Uterus (tissue), 2 donors: ENCODE results near the gene CRHR2.

ENCODE experiments used
- POLR2A ChIP-seq, 2 donors: fragments of 450-650 bp; IDR thresholded peaks; one replicate each; pipeline ENCODE4 v1.6.1; 2016; ENCODE audit warnings: antibody characterized with exemption in 2 of 2, mild to moderate bottlenecking in 1 of 2, moderate library complexity in 1 of 2
- TF ChIP-seq, protein P1 (sequence below), 4 experiments: fragments of 200-600 bp in 2 of 4; fragments of 450-650 bp in 2 of 4; sonication (generic) in 2 of 4; IDR thresholded peaks; one replicate each; pipeline ENCODE4 v1.5.1; 2016 to 2019; ENCODE audit warnings: antibody characterized with exemption in 4 of 4, mild to moderate bottlenecking in 2 of 4, moderate library complexity in 1 of 4

DNA sequence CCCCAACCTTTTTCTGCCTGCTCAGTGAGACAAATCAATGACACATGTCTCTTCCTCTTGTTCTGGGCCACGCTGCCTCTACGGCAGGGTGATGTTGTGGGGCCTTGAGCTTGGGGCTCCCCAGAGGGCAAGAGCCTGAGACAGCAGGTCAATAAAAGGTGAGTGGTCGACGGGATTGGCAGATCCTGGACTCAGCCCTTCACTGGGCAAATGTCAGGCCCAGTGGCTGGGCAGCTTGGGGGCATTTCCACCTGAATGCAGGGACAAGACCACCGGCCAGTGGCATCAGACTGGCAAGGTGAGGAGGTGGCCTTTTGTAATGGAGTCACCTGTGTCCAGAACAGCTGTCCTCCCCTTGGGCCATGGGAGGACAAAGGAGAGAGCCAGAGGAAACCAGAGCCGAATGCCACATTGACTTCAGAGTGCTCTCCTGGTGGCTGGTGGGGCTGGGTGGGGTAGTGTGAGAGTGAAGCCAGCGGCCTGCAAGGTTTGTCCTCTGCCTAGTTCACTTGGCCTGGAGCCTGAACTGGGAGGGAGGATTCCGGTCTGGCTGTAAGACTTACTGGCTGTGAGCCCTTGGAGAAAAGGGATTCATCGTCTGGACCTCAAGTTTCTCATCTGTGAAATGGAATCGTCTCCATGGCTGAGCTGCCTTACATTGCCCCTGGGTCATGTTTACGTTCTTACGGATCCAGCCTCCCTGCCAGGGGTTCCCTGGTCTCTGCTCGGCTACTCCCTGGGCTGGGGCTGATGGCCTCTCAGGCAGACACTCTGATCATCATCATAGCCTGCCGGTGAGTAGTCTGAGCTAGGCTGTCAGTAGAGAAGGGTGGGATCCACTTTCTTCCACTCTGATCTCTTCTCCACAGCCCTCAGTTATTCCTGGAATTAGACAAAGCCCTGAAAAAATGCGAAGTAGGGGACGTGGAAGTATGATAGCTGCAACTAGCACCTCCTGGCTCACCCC is 25.4 kb upstream of the CRHR2 start:
- TF ChIP-seq, protein P1, sequence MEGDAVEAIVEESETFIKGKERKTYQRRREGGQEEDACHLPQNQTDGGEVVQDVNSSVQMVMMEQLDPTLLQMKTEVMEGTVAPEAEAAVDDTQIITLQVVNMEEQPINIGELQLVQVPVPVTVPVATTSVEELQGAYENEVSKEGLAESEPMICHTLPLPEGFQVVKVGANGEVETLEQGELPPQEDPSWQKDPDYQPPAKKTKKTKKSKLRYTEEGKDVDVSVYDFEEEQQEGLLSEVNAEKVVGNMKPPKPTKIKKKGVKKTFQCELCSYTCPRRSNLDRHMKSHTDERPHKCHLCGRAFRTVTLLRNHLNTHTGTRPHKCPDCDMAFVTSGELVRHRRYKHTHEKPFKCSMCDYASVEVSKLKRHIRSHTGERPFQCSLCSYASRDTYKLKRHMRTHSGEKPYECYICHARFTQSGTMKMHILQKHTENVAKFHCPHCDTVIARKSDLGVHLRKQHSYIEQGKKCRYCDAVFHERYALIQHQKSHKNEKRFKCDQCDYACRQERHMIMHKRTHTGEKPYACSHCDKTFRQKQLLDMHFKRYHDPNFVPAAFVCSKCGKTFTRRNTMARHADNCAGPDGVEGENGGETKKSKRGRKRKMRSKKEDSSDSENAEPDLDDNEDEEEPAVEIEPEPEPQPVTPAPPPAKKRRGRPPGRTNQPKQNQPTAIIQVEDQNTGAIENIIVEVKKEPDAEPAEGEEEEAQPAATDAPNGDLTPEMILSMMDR (IDR thresholded peaks at IDR 0.05): no peak
- TF ChIP-seq POLR2A (IDR thresholded peaks at IDR 0.05): no peak
